Upper lobe of right lung (tissue), 1 donor: ENCODE measurements around the gene NDUFB10. TPM values are rescaled to one million over a fixed set of nuclear protein-coding genes. Genes with fewer than 3 reads are reported as not detected.
A peak's percentile ranks its signal among the peaks of the same experiment; 100 is the strongest.

Source experiments
- ATAC-seq: fragments of 200-7000 bp; cut with Tn5 transposase; one replicate; pipeline ENCODE4 v1.9.1; 2020; ENCODE audit warnings: mild to moderate bottlenecking, moderate library complexity
- DNase-seq: peaks from one replicate; pipeline ENCODE4 v3.0.0-alpha.2; 2020
- H3K27ac ChIP-seq: fragments of 200-600 bp; one replicate; pipeline ENCODE4 v1.8.0; 2022
- H3K27me3 ChIP-seq: fragments of 200-600 bp; one replicate; pipeline ENCODE4 v1.8.0; 2022; ENCODE audit warnings: mild to moderate bottlenecking
- H3K36me3 ChIP-seq: fragments of 200-600 bp; one replicate; pipeline ENCODE4 v1.8.0; 2022
- H3K4me1 ChIP-seq: fragments of 200-600 bp; one replicate; pipeline ENCODE4 v1.8.0; 2022
- H3K4me3 ChIP-seq: fragments of 200-600 bp; one replicate; pipeline ENCODE4 v1.8.0; 2022; ENCODE audit warnings: mild to moderate bottlenecking
- H3K9me3 ChIP-seq: fragments of 200-600 bp; one replicate; pipeline ENCODE4 v1.8.0; 2022
- CTCF ChIP-seq: fragments of 200-600 bp; IDR thresholded peaks from one replicate; pipeline ENCODE4 v1.8.0; 2022; ENCODE audit warnings: antibody characterized with exemption
- intact Hi-C: fragments of 100-400 bp; cut with DNase I; formaldehyde crosslinking; loops from one replicate; pipeline ENCODE4 v1.11.0; 2022
- total RNA-seq: library from RNA; stranded (reverse); fragmentation: NEBNext Ultra II Directional; extraction: Animal tissue kit (Norgen Biotek cat#: 25700); gene quantifications from one replicate; pipeline ENCODE4 v1.2.1, GENCODE V29; 2021
- donor health status: DM: no; HTN: yes; CAD: no; lungs with severe emphysema.

Gene NDUFB10
- total RNA-seq, 1 donor from 2014 or later, result 86.7 TPM

GRCh38 chr16:1983544-1984346 lies 24.4 kb downstream of the NDUFB10 start, which contains the start of gene GFER:
GFER (plus strand) TSS chr16:1984193; CDS start chr16:1984219, 26 bp downstream.
- Histone ChIP-seq H3K9me3 (no peaks in the 10 kb centered on the region), H3K27ac (peak within 1 kb of the TSS; percentile 87), H3K4me1 (peaks cover 19% of the 10 kb centered on the region), H3K4me3 (peak within 1 kb of the TSS; percentile 89), H3K36me3 (peaks cover 20% of the 10 kb centered on the region), H3K27me3 (peaks cover 35% of the 10 kb centered on the region)
- intact Hi-C loops, result no loop called here
- ATAC-seq (peak; percentile 91), DNase-seq (peak; percentile 96)
- peak; percentile 44 for TF ChIP-seq CTCF

DNA sequence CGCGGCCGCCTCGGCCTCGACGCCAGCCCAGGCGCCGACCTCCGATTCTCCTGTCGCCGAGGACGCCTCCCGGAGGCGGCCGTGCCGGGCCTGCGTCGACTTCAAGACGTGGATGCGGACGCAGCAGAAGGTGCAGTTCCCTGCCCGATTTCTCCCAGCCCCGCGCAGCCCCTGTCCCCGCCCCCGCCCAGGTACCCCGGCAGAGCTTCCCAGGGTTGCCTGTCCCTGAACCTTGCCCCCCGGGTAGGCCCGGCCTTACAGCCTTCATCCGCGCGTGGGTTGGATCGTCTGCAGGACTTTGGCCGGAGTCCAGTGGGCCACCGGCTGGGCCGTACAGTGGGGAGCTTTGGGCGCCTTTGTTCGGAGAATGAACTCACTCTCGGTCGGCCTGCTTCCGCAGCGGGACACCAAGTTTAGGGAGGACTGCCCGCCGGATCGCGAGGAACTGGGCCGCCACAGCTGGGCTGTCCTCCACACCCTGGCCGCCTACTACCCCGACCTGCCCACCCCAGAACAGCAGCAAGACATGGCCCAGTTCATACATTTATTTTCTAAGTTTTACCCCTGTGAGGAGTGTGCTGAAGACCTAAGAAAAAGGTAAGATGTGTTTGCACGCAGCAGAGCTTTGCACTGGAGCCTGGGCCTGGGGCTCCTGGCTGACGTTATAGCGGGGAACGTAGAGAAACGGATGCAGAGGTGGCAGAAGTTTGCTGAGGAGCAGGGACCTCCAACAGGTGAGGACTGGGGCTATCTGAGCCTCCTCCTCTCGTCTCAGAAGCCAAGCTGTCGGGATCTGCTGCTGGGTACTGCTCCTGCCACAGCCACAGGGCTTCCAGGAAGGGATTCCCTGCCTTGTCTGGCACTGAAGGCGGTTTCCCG lies 25.2 kb downstream of the NDUFB10 start:
- DNase-seq (no peak), ATAC-seq (peak; percentile 0)
- Histone ChIP-seq H3K9me3 (no peaks in the 10 kb centered on the region), H3K27me3 (peaks cover 35% of the 10 kb centered on the region), H3K4me3 (peak overlapping the region; percentile 89), H3K27ac (peak overlapping the region; percentile 87), H3K36me3 (peaks cover 20% of the 10 kb centered on the region), H3K4me1 (peaks cover 19% of the 10 kb centered on the region)
- intact Hi-C loops, result no loop called here
- TF ChIP-seq CTCF, result no peak

DNA sequence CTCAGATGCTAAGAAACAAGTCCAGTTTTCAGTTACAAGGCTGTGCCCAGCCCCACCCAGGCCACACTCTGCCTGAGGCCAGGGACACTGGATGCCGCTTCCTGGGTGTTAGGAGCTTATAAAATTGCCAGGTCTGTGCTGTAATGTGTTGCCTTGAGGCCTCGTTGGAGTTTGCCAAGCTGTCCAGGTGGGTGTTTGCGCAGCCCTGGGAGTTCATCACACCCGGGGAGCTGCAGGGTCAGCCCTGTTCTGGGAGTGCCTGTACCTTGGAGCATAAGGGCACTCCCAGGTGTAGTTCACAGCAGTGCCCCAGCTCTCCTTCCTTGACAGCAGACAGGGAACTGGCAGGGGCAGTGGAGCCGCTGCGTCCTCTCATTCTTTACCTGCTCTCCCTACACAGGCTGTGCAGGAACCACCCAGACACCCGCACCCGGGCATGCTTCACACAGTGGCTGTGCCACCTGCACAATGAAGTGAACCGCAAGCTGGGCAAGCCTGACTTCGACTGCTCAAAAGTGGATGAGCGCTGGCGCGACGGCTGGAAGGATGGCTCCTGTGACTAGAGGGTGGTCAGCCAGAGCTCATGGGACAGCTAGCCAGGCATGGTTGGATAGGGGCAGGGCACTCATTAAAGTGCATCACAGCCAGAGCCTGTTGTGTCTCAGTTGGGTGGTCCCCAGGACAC lies 26.3 kb downstream of the NDUFB10 start:
- ATAC-seq (no peak), DNase-seq (no peak)
- Histone ChIP-seq H3K27me3 (peaks cover 33% of the 10 kb centered on the region), H3K27ac (no peak overlapping the region), H3K4me1 (peaks cover 23% of the 10 kb centered on the region), H3K36me3 (peaks cover 20% of the 10 kb centered on the region), H3K9me3 (no peaks in the 10 kb centered on the region), H3K4me3 (no peak overlapping the region)
- intact Hi-C loops, result no loop called here
- no peak for TF ChIP-seq CTCF

- H3K27me3 ChIP-seq, result peaks cover 31% of the 10 kb centered on the region
- peaks cover 20% of the 10 kb centered on the region for H3K36me3 ChIP-seq
- H3K4me3 ChIP-seq, result no peak overlapping the region
- intact Hi-C loops, result no loop called here
- no peaks in the 10 kb centered on the region for H3K9me3 ChIP-seq
- ATAC-seq (no peak), DNase-seq (no peak)
- H3K4me1 ChIP-seq, result peaks cover 35% of the 10 kb centered on the region
- no peak overlapping the region for H3K27ac ChIP-seq
- no peak for TF ChIP-seq CTCF
Measured at GRCh38 chr16:1987198-1987597, 27.9 kb downstream of the NDUFB10 start.
